Type B pancreatic cell (in vitro differentiated cells): ENCODE results near the gene FCHO1. TPM values are rescaled to one million over a fixed set of nuclear protein-coding genes. Genes with fewer than 3 reads are reported as not detected.
"Not testable (repeated sequence)": the region's sequence is repeated elsewhere in the genome, so short reads cannot be mapped to it uniquely, and the experiment has no call there.

Source experiments
- DNase-seq: peaks from one replicate; pipeline ENCODE4 v3.0.0; 2021; ENCODE audit warnings: mixed read lengths; ENCODE audit not compliant: unreplicated experiment; ENCODE audit errors: extremely low spot score
- H3K27ac Mint-ChIP-seq: 2 replicates; pipeline ENCODE4 v1.8.0; 2021; ENCODE audit warnings: mild to moderate bottlenecking, mixed read lengths
- H3K27me3 Mint-ChIP-seq: 2 replicates; pipeline ENCODE4 v1.8.0; 2021; ENCODE audit warnings: mixed read lengths
- H3K36me3 Mint-ChIP-seq: 2 replicates; pipeline ENCODE4 v1.8.0; 2021; ENCODE audit warnings: mixed read lengths
- H3K4me1 Mint-ChIP-seq: one replicate; pipeline ENCODE4 v1.8.0; 2021; ENCODE audit warnings: mixed read lengths; ENCODE audit not compliant: unreplicated experiment
- H3K4me3 Mint-ChIP-seq: 2 replicates; pipeline ENCODE4 v1.8.0; 2021; ENCODE audit warnings: mild to moderate bottlenecking, mixed read lengths
- H3K9me3 Mint-ChIP-seq: 2 replicates; pipeline ENCODE4 v1.8.0; 2021; ENCODE audit warnings: mixed read lengths
- total RNA-seq: library from RNA; stranded (reverse); gene quantifications from 2 replicates; pipeline ENCODE4 v1.2.1, GENCODE V29; 2021; ENCODE audit warnings: low replicate concordance
- TF ChIP-seq, protein P1 (sequence below): fragments of 200-600 bp; sonication (generic); conservative IDR thresholded peaks from 2 replicates; pipeline ENCODE4 v1.5.0; 2021; ENCODE audit warnings: antibody characterized with exemption, mild to moderate bottlenecking

The FCHO1 gene
- total RNA-seq, 1 donor from 2014 or later, result 4.4 TPM

DNA sequence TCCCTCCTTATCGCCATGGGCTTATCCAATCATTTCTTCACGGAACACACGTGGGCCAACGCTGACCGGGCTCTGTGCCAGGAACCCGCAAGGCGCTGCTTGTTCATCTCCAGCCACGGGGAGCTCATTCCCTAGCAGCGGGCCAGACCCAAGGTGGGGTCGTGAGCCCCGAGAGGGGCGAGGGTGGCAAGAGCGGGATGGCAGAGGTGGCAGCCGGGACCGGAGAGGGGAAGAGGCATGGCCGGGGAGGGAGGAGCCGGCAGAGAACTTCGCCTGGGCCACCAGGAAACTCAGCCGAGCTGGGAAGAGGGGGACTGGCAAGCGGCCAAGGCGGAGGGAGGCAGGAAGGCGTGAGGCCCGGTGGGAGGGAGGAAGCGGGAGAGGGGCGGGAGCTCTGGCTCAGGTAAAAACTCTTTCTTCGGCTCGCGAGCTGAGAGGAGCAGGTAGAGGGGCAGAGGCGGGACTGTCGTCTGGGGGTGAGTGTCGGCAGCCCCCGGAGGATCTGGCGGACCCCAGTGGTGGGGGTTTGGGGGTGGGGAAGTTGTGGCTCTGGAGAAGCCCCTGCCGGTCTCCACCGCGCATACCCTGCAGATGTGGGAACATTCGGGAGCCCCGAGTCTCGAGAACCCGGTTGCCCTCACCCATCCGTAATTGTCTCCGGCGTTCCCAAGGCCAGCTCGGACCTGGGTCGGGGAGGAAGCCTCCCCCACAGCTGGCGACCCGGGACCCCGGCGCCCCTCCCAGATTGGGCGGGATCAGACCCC, 43.6 kb downstream of the FCHO1 start, which contains the start of gene B3GNT3:
TSS of gene B3GNT3 (plus strand) at position 408 of the 764 bp plus-strand sequence. CDS start 12,670 bp downstream, outside the sequence.
- Mint-ChIP-seq H3K27ac (peak within 1 kb of the TSS; percentile 43), H3K9me3 (no peaks in the 10 kb centered on the region), H3K36me3 (no peaks in the 10 kb centered on the region), H3K27me3 (peaks cover 45% of the 10 kb centered on the region), H3K4me3 (peak within 1 kb of the TSS; percentile 74), H3K4me1 (peaks cover 7% of the 10 kb centered on the region)
- no peak for DNase-seq
- TF ChIP-seq, protein P1, sequence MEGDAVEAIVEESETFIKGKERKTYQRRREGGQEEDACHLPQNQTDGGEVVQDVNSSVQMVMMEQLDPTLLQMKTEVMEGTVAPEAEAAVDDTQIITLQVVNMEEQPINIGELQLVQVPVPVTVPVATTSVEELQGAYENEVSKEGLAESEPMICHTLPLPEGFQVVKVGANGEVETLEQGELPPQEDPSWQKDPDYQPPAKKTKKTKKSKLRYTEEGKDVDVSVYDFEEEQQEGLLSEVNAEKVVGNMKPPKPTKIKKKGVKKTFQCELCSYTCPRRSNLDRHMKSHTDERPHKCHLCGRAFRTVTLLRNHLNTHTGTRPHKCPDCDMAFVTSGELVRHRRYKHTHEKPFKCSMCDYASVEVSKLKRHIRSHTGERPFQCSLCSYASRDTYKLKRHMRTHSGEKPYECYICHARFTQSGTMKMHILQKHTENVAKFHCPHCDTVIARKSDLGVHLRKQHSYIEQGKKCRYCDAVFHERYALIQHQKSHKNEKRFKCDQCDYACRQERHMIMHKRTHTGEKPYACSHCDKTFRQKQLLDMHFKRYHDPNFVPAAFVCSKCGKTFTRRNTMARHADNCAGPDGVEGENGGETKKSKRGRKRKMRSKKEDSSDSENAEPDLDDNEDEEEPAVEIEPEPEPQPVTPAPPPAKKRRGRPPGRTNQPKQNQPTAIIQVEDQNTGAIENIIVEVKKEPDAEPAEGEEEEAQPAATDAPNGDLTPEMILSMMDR, result no peak

DNA sequence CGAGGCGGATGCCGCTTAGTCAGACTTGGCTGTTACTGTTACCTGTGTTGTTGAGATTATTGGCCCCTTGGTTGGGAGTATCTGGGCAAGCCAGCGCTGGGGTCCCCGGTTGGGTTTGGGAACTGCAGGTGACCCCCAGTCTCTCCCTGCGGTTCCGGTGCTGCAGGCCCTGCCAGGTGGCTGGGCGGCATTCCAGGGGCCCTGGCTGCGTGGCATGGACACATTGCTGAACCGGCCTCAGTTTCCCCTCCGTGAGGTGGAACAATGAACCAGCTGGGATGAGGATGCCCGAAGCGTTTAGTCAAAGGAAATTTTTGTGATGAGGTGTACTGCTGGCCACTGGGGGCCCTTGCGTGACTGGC, 44.2 kb downstream of the FCHO1 start:
- DNase-seq, result no peak
- Mint-ChIP-seq H3K4me3 (peak overlapping the region; percentile 74), H3K9me3 (no peaks in the 10 kb centered on the region), H3K36me3 (no peaks in the 10 kb centered on the region), H3K4me1 (peaks cover 7% of the 10 kb centered on the region), H3K27ac (no peak overlapping the region), H3K27me3 (peaks cover 48% of the 10 kb centered on the region)
- TF ChIP-seq, protein P1, result no peak

DNA sequence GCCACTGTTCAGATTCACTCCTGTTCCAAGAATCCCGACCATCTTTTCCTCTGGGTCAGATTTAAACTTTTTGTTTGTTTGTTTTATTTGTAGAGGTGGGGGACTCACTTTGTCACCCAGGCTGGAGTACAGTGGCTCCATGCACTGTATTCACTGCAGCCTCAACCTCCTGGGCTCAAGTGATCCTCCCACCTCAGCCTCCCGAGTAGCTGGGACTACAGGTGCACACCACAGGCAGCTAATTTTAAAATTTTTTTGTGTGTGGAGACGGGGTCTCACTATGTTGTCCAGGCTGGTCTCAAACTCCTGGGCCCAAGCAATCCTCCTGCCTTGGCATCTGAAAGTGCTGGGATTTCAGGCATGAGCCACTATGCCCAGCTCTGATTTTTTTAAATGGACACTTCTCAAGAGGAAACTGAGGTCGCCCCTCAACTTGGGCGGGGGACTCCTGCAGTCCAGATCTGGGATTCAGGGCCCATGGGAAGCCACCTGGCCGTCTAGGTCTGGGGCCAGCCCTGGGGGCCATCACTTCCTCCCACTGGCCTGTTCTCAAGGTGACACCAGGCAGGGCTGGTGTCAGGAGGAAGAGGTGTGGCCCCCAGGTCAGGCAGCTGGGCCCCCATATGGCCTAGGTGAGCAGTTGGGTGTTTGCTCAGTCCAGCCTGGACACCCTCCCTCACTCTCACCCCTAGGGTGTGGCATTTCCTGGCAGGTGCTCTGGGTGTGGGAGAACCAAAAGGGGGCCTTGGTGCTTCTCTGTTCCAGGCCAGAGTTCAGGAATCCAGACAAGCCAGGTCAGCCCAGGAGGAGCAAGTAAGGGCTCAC, 44.9 kb downstream of the FCHO1 start:
- DNase-seq, result no peak
- no peaks in the 10 kb centered on the region for H3K9me3 Mint-ChIP-seq
- no peaks in the 10 kb centered on the region for H3K36me3 Mint-ChIP-seq
- peak overlapping the region; percentile 74 for H3K4me3 Mint-ChIP-seq
- peaks cover 7% of the 10 kb centered on the region for H3K4me1 Mint-ChIP-seq
- H3K27me3 Mint-ChIP-seq, result peaks cover 54% of the 10 kb centered on the region
- H3K27ac Mint-ChIP-seq, result peak overlapping the region; percentile 85
- TF ChIP-seq, protein P1, result no peak

DNA sequence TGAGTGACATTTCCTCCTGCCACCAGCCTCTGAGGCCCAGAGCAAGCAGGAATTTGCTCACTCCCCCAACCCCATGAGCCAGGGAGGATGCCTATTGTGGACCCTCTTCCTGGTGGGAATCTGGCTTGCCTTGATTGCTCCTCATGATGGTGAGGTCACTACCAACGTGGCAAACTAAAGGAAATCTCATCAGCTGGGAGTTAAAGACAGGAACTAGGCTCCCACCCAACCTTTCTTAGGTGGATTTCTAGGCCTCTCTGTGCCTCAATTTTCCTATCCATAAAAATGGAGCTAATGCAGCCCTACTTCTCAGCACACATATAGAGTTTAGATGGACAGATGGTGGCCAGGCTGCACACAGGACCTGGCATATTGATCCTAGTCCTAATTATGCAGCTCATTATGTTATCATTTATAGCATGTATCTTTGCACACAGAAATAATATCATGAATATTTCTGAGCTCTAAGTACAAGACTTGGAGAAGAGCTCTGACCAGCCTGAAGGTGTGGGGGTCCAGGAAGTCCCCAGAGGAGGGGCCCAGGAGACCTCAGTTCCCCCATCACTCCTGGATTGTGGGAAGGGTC, 45.7 kb downstream of the FCHO1 start:
- no peak for DNase-seq
- no peaks in the 10 kb centered on the region for H3K36me3 Mint-ChIP-seq
- H3K4me3 Mint-ChIP-seq, result peak overlapping the region; percentile 27
- peak overlapping the region; percentile 85 for H3K27ac Mint-ChIP-seq
- peaks cover under 1% of the 10 kb centered on the region for H3K4me1 Mint-ChIP-seq
- TF ChIP-seq, protein P1, result no peak
- H3K27me3 Mint-ChIP-seq, result peaks cover 49% of the 10 kb centered on the region
- no peaks in the 10 kb centered on the region for H3K9me3 Mint-ChIP-seq

DNA sequence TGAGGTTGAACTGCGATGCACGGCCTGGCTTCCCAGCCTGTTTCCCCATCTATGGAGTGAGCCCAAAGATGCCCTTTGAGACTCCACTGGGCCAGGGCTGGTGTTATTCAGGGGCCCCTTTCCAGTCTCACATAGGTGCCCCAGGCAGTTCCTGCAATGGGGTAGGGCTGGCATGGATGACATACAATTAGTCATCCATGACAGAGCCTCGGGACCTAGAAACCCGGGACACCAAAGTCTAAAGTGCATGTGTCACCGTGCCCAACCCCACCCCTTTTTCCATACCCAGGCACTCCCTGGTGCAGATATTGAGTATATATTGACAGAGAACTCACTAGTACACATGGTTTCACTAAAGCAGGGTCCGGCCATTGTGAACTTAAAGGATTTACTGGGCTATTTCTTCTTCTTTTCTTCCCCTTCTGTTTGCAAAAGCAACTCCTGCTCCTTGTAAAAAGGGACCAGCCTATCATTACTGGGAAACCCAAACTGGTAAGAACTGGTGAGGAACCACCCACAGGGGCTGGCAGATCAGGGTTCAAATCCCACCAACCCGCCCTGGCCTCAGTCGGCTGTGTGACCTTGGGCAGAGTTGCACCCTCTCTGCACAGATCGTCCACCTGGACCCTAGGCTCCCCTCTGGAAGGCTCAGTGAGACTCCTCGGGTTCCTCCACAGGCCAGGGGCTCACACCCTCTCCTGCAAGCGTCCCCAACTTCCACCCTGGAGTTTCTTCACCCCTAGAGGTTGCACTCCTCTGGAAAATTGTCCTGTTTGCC, 46.3 kb downstream of the FCHO1 start:
- TF ChIP-seq, protein P1, result no peak
- Mint-ChIP-seq H3K36me3 (no peaks in the 10 kb centered on the region), H3K9me3 (no peaks in the 10 kb centered on the region), H3K27me3 (peaks cover 54% of the 10 kb centered on the region), H3K4me3 (peak overlapping the region; percentile 27), H3K4me1 (no peaks in the 10 kb centered on the region), H3K27ac (peak overlapping the region; percentile 85)
- DNase-seq, result no peak

DNA sequence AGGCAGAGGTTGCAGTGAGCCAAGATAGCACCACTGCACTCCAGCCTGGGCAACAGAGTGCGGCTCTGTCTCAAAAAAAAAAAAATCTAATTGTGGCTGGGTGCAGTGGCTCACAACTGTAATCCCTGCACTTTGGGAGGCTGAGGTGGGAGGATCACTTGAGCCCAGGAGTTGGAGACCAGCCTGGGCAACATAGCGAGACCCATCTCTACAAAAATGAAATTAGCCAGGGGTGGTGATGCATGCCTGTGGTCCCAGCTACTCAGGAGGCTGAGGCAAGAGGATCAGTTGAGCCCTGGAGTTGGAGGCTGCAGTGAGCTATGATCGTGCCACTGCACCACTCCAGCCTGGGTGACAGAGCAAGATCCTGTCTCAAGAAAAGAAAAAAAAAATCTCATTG, 47.3 kb downstream of the FCHO1 start:
- DNase-seq, H3K36me3 Mint-ChIP-seq, H3K27ac Mint-ChIP-seq, H3K4me3 Mint-ChIP-seq, H3K9me3 Mint-ChIP-seq, H3K4me1 Mint-ChIP-seq: not testable (repeated sequence)
- H3K27me3 Mint-ChIP-seq, result peaks cover 51% of the 10 kb centered on the region
